Ovary (tissue), 3 donors: Measurements from ENCODE around the gene MLF2.

Experiments used
- CTCF ChIP-seq, 3 donors: fragments of 450-650 bp in 2 of 3; fragments of 200-600 bp in 1 of 3; IDR thresholded peaks; one replicate each; pipeline versions ENCODE4 v1.5.1 to v1.8.0; 2016 to 2022; ENCODE audit warnings: antibody characterized with exemption in 3 of 3, mild to moderate bottlenecking in 1 of 3
- EP300 ChIP-seq: sonication (generic); formaldehyde crosslinking; IDR thresholded peaks from one replicate; pipeline ENCODE4 v1.6.1; 2017; ENCODE audit warnings: antibody characterized with exemption
- donor health status: DM: no; HTN: no; CAD: no.

GRCh38 chr12:6774499-6775062, 21.6 kb upstream of the MLF2 start:
- TF ChIP-seq CTCF (IDR thresholded peaks at IDR 0.05) = no peak
- no peak for TF ChIP-seq EP300
